K562 (cell line): ENCODE measurements around the gene NETO1. TPM values are rescaled to one million over a fixed set of nuclear protein-coding genes. Genes with fewer than 3 reads are reported as not detected.

ENCODE experiments used
- ATAC-seq: fragments of 200-7000 bp; cut with Tn5 transposase; 3 replicates; pipeline ENCODE4 v1.9.1; 2020; ENCODE audit warnings: moderate library complexity
- BruUV-seq: library from RNA; stranded (reverse); fragments of 400-500 nt; replicated peaks from 2 replicates; lab custom pipeline; 2021; lab: Mats Ljungman, UMichigan
- CTCF ChIA-PET: fragments of 300-600 bp; formaldehyde crosslinking; extraction: SDS; loops from one replicate; lab custom pipeline; 2021; ENCODE audit warnings: low intra/inter-chr PET ratio; lab: Yijun Ruan, JAX
- POLR2A ChIA-PET: fragments of 300-600, 350-650 bp; sonication (Branson Sonifier 250); formaldehyde crosslinking; extraction: SDS; loops from one replicate; lab custom pipeline; 2021; ENCODE audit warnings: antibody characterized with exemption, inconsistent platforms; lab: Yijun Ruan, JAX
- DNase-seq, 4 experiments: peaks; one replicate each; pipeline versions ENCODE4 v3.0.0 to v3.0.0-alpha.2; 2011 to 2018; ENCODE audit warnings: low spot score in 3 of 4, mixed read lengths in 3 of 4; ENCODE audit errors: extremely low read depth in 1 of 4
- FAIRE-seq: peaks from 2 replicates; lab custom pipeline; 2011; peaks lifted over from hg19 to GRCh38; lab: Jason Lieb, UNC
- H2AFZ ChIP-seq: 2 replicates; pipeline ENCODE4 v1.6.0; 2011; ENCODE audit warnings: low read depth, low read length, control low read depth, inconsistent platforms
- H3K27ac ChIP-seq: fragments of 200-600 bp; 3 replicates; pipeline ENCODE4 v1.8.0; 2011; ENCODE audit warnings: low read depth, mild to moderate bottlenecking, control low read depth, inconsistent platforms, low read length, moderate library complexity, mixed read lengths; ENCODE audit errors: extremely low read depth
- H3K27me3 ChIP-seq, 2 experiments: fragments of 300-600 bp in 1 of 2; 2 replicates in 1 of 2; 3 replicates in 1 of 2; pipeline versions ENCODE4 v1.6.0 to v1.8.0; 2011; ENCODE audit warnings: inconsistent platforms in 2 of 2, low read length in 2 of 2, mild to moderate bottlenecking in 1 of 2, mixed read lengths in 1 of 2, moderate library complexity in 1 of 2; ENCODE audit not compliant: control insufficient read depth in 2 of 2, insufficient read depth in 2 of 2
- H3K36me3 ChIP-seq: fragments of 300-600 bp; 3 replicates; pipeline ENCODE4 v1.8.0; 2011; ENCODE audit warnings: mild to moderate bottlenecking, low read length, inconsistent platforms; ENCODE audit not compliant: control insufficient read depth, insufficient read depth
- H3K4me1 ChIP-seq, 2 experiments: fragments of 200-600 bp in 1 of 2; replicated peaks in 1 of 2; 2 replicates in 1 of 2; 3 replicates in 1 of 2; pipeline versions ENCODE4 v1.5.1 to v1.8.0; 2011; ENCODE audit warnings: inconsistent platforms in 2 of 2, low read length in 2 of 2, mild to moderate bottlenecking in 1 of 2, mixed read lengths in 1 of 2, moderate library complexity in 1 of 2; ENCODE audit not compliant: control insufficient read depth in 2 of 2, insufficient read depth in 2 of 2
- H3K4me2 ChIP-seq: 2 replicates; pipeline ENCODE4 v1.6.1; 2011; ENCODE audit warnings: low read length, control low read depth, inconsistent platforms, mixed read lengths; ENCODE audit not compliant: insufficient read depth
- H3K4me3 ChIP-seq: fragments of 200-600 bp; sonication (generic), shearing (Covaris generic); 2 replicates; pipeline ENCODE4 v1.5.1; 2016; ENCODE audit warnings: control low read depth, inconsistent platforms
- H3K79me2 ChIP-seq: fragments of 200-600 bp; 3 replicates; pipeline ENCODE4 v1.8.0; 2011; ENCODE audit warnings: low read length, inconsistent platforms; ENCODE audit not compliant: control insufficient read depth, insufficient read depth
- H3K9ac ChIP-seq, 2 experiments: 2 replicates each; pipeline versions ENCODE4 v1.6.0 to v1.6.1; 2011; ENCODE audit warnings: low read depth in 2 of 2, low read length in 2 of 2, control low read depth in 1 of 2, inconsistent platforms in 1 of 2, mild to moderate bottlenecking in 1 of 2, mixed read lengths in 1 of 2; ENCODE audit not compliant: insufficient read depth in 1 of 2
- H3K9me1 ChIP-seq: one replicate; pipeline ENCODE4 v1.6.0; 2011; ENCODE audit warnings: inconsistent platforms, mild to moderate bottlenecking, low read length, moderate library complexity; ENCODE audit not compliant: control insufficient read depth, insufficient read depth
- H3K9me3 ChIP-seq: replicated peaks from 2 replicates; pipeline ENCODE4 v1.5.1; 2011; ENCODE audit warnings: low read depth, low read length, inconsistent platforms; ENCODE audit not compliant: control insufficient read depth, insufficient read depth
- H4K20me1 ChIP-seq: replicated peaks from 2 replicates; pipeline ENCODE4 v1.6.1; 2011; ENCODE audit warnings: low read length, inconsistent platforms, mixed read lengths; ENCODE audit not compliant: control insufficient read depth, insufficient read depth
- CTCF ChIP-seq, 3 experiments: IDR thresholded peaks in 2 of 3; conservative IDR thresholded peaks in 1 of 3; 2 replicates each; pipeline ENCODE4 v1.5.1; 2011 to 2012; ENCODE audit warnings: low read length in 3 of 3, mild to moderate bottlenecking in 3 of 3, control low read depth in 2 of 3, improper control_type of control experiment in 1 of 3, inconsistent platforms in 1 of 3, low read depth in 1 of 3, mixed read lengths in 1 of 3, moderate library complexity in 1 of 3; ENCODE audit not compliant: insufficient read depth in 2 of 3
- KAT8 ChIP-seq: fragments of 450-650 bp; IDR thresholded peaks from 2 replicates; pipeline ENCODE4 v1.6.1; 2016; ENCODE audit warnings: low read depth, mild to moderate bottlenecking
- PYGO2 ChIP-seq: fragments of 450-650 bp; IDR thresholded peaks from 2 replicates; pipeline ENCODE4 v1.6.1; 2016; ENCODE audit warnings: mild to moderate bottlenecking, missing genetic modification characterization, moderate library complexity, missing compliant biosample characterization
- SMAD3 ChIP-seq: fragments of 450-650 bp; formaldehyde crosslinking; conservative IDR thresholded peaks from 2 replicates; pipeline ENCODE4 v1.4.0; 2020; ENCODE audit warnings: mild to moderate bottlenecking
- SMARCA5 ChIP-seq: fragments of 450-650 bp; IDR thresholded peaks from 2 replicates; pipeline ENCODE4 v1.6.1; 2016
- ZBTB5 ChIP-seq: fragments of 450-650 bp; IDR thresholded peaks from 2 replicates; pipeline ENCODE4 v1.6.1; 2017; ENCODE audit warnings: antibody characterized with exemption
- ZNF778 ChIP-seq: fragments of 450-650 bp; formaldehyde crosslinking; IDR thresholded peaks from 2 replicates; pipeline ENCODE4 v1.4.0; 2020; ENCODE audit warnings: mild to moderate bottlenecking, moderate library complexity
- WGBS: fragments of 100-300 bp; shearing (Covaris generic); methylation state at CpG from one replicate; pipeline ENCODE4 v1.1.6; 2016; ENCODE audit warnings: low coverage, mixed read lengths; ENCODE audit not compliant: insufficient coverage; ENCODE audit errors: missing lambda C conversion rate; 5-methylcytosine and 5-hydroxymethylcytosine counted together
- in situ Hi-C: fragments of 300-500 bp; cut with MboI; formaldehyde crosslinking; loops from 4 replicates; pipeline ENCODE4 v1.15.0; 2018; ENCODE audit warnings: inconsistent platforms, mixed read lengths
- intact Hi-C: fragments of 100-400 bp; cut with micrococcal nuclease; formaldehyde crosslinking; loops from 2 replicates; pipeline ENCODE4 v1.14.2; 2022
- polyA plus RNA-seq, 8 experiments: library from polyadenylated mRNA; depleted of rRNA in 4 of 8; stranded (reverse) in 5 of 8; unstranded in 3 of 8; fragments of >200 nt; fragmentation: Nextera tagmentation in 2 of 8; fragmentation: Illumina TruSeq in 1 of 8; extraction: Ambion mirVana in 2 of 8; extraction: Trizol in 1 of 8; gene quantifications; 2 replicates each; pipeline versions ENCODE4 v1.2.1 to v1.2.3, GENCODE V29; 2011 to 2014; ENCODE audit warnings: inconsistent platforms in 1 of 8, missing spikeins in 1 of 8
- total RNA-seq, 7 experiments: library from RNA; depleted of rRNA in 6 of 7; stranded (reverse); fragments of >200 nt in 6 of 7; fragmentation: Illumina TruSeq in 2 of 7; extraction: Trizol in 2 of 7; gene quantifications; 2 replicates each; pipeline versions ENCODE4 v1.2.1 to v1.2.3, GENCODE V29; 2011 to 2021; ENCODE audit warnings: low replicate concordance in 1 of 7
- TF ChIP-seq, protein P1 (sequence below): fragments of 250-450 bp; sonication (Bioruptor Pico); IDR thresholded peaks from 2 replicates; pipeline ENCODE4 v1.5.0; 2021

NETO1 gene
- total and polyA plus RNA-seq, 9 of the 15 experiments (the other 6 are each of a cell fraction or from before 2014, with no cell fraction given), result not detected

- intact Hi-C loops, result no loop called here
- Histone ChIP-seq H3K27me3 (no peaks in the 10 kb centered on the region), H3K36me3 (no peaks in the 10 kb centered on the region), H2AFZ (no peak overlapping the region), H3K4me1 (no peaks in the 10 kb centered on the region)
- DNase-seq, result no peak
- no peak for TF ChIP-seq ZNF778 (CRISPR knock-in tag)
- TF ChIP-seq PYGO2 (tag), result no peak
- TF ChIP-seq KAT8, result no peak
- no peak for TF ChIP-seq SMARCA5
- TF ChIP-seq, protein P1, sequence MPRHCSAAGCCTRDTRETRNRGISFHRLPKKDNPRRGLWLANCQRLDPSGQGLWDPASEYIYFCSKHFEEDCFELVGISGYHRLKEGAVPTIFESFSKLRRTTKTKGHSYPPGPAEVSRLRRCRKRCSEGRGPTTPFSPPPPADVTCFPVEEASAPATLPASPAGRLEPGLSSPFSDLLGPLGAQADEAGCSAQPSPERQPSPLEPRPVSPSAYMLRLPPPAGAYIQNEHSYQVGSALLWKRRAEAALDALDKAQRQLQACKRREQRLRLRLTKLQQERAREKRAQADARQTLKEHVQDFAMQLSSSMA (CRISPR knock-in tag), result no peak
- TF ChIP-seq SMAD3 (CRISPR knock-in tag), result no peak
- no peak for TF ChIP-seq CTCF (IDR thresholded peaks at IDR 0.05 in 2 of 3, conservative IDR thresholded peaks at IDR 0.05 in 1 of 3; ENCODE audit: insufficient read depth in 2 of 3, low read depth in 1 of 3, low read length in 3 of 3)
- no peak for TF ChIP-seq ZBTB5
- TF ChIP-seq, all 486 proteins: peak for 0
- Histone ChIP-seq H3K9ac (no peak overlapping the region), H3K9me1 (no peaks in the 10 kb centered on the region), H3K4me2 (no peak overlapping the region), H3K79me2 (no peaks in the 10 kb centered on the region), H3K4me3 (no peak overlapping the region), H3K27ac (no peak overlapping the region), H3K9me3 (no peaks in the 10 kb centered on the region), H4K20me1 (no peaks in the 10 kb centered on the region)
- no peak for FAIRE-seq
- WGBS, result 0% methylated on average over 2 of the region's 2 CpGs
- no peak for ATAC-seq
- ChIA-PET CTCF (no interaction called here), POLR2A (no interaction called here)
- no TSS peak for BruUV-seq
- in situ Hi-C loops, result no loop called here
Measured at GRCh38 chr18:72808680-72809079, 59.1 kb downstream of the NETO1 start.
